ENCODE data around the gene PPP1R12C. TPM values are rescaled to one million over a fixed set of nuclear protein-coding genes. Genes with fewer than 3 reads are reported as not detected.

Gene PPP1R12C
- total RNA-seq, 2 donors from 2014 or later = 81.2 to 135 TPM

GRCh38 chr19:55133639-55134444 lies 16.4 kb upstream of the PPP1R12C start:
- H3K27me3 ChIP-seq = peaks cover 0 to 15% of the 10 kb centered on the region in 2 donors
- no peaks in the 10 kb centered on the region for H3K9me3 ChIP-seq
- H3K36me3 ChIP-seq (replicated peaks in 1 of 2; ENCODE audit: insufficient read depth in 1 of 2, low read depth in 2 of 2) = no peaks in the 10 kb centered on the region
- WGBS, 2 donors = 40 to 48% methylated on average over 18 to 25 of the region's 25 CpGs
- DNase-seq = no peak
- TF ChIP-seq CTCF (IDR thresholded peaks at IDR 0.05) (no peak), POLR2A (IDR thresholded peaks at IDR 0.05) (no peak)
- no peak for ATAC-seq
- no peak overlapping the region for H3K4me3 ChIP-seq
- H3K4me1 ChIP-seq = no peaks in the 10 kb centered on the region
- intact Hi-C loops (cut with DNase I) = no loop called here
- H3K27ac ChIP-seq = no peak overlapping the region

GRCh38 chr19:55132453-55133129 lies 15.2 kb upstream of the PPP1R12C start:
- TF ChIP-seq CTCF (IDR thresholded peaks at IDR 0.05) (peak in 2 of 7 experiments; percentile 5 to 10), POLR2A (IDR thresholded peaks at IDR 0.05) (no peak)
- no peak overlapping the region for H3K4me3 ChIP-seq
- DNase-seq (no peak), ATAC-seq (no peak)
- no peaks in the 10 kb centered on the region for H3K4me1 ChIP-seq
- 35 to 41% methylated on average over 6 to 14 of the region's 14 CpGs for WGBS, 2 donors
- peaks cover 0 to 15% of the 10 kb centered on the region in 2 donors for H3K27me3 ChIP-seq
- no peaks in the 10 kb centered on the region for H3K36me3 ChIP-seq (replicated peaks in 1 of 2; ENCODE audit: insufficient read depth in 1 of 2, low read depth in 2 of 2)
- H3K27ac ChIP-seq = no peak overlapping the region
- intact Hi-C loops (cut with DNase I) = no loop called here
- H3K9me3 ChIP-seq = no peaks in the 10 kb centered on the region

GRCh38 chr19:55131421-55131820 lies 14.0 kb upstream of the PPP1R12C start:
- ATAC-seq = no peak
- no peak for TF ChIP-seq CTCF (IDR thresholded peaks at IDR 0.05)
- no peak for TF ChIP-seq POLR2A (IDR thresholded peaks at IDR 0.05)
- Histone ChIP-seq H3K4me1 (no peaks in the 10 kb centered on the region), H3K27me3 (peaks cover 0 to 13% of the 10 kb centered on the region in 2 donors), H3K27ac (no peak overlapping the region), H3K36me3 (replicated peaks in 1 of 2; ENCODE audit: insufficient read depth in 1 of 2, low read depth in 2 of 2) (no peaks in the 10 kb centered on the region), H3K9me3 (no peaks in the 10 kb centered on the region), H3K4me3 (no peak overlapping the region)
- 64 to 68% methylated on average over 11 to 16 of the region's 16 CpGs for WGBS, 2 donors
- intact Hi-C loops (cut with DNase I) = no loop called here
- no peak for DNase-seq

GRCh38 chr19:55119053-55119452 lies 1.6 kb upstream of the PPP1R12C start:
- Histone ChIP-seq H3K27ac (no peak overlapping the region), H3K27me3 (no peaks in the 10 kb centered on the region), H3K36me3 (replicated peaks in 1 of 2; ENCODE audit: insufficient read depth in 1 of 2, low read depth in 2 of 2) (no peaks in the 10 kb centered on the region), H3K4me1 (peaks cover 35% of the 10 kb centered on the region), H3K9me3 (no peaks in the 10 kb centered on the region), H3K4me3 (no peak overlapping the region)
- 73 to 89% methylated on average over 14 of the region's 14 CpGs for WGBS, 2 donors
- no peak for TF ChIP-seq POLR2A (IDR thresholded peaks at IDR 0.05)
- no peak for TF ChIP-seq CTCF (IDR thresholded peaks at IDR 0.05)
- DNase-seq (no peak), ATAC-seq (no peak)
- intact Hi-C loops (cut with DNase I) = no loop called here

Measured in body of pancreas (tissue), 4 donors.